H1 (cell line): ENCODE measurements around the gene SURF2.

ENCODE experiments used
- CTCF ChIP-seq, 3 experiments: IDR thresholded peaks; 1 replicate in 2 of 3; 2 replicates in 1 of 3; pipeline versions ENCODE4 v1.5.1 to v1.6.1; 2011; ENCODE audit warnings: low read length in 3 of 3, mild to moderate bottlenecking in 3 of 3, inconsistent platforms in 2 of 3, low read depth in 1 of 3, moderate library complexity in 1 of 3; ENCODE audit not compliant: insufficient read depth in 1 of 3; ENCODE audit errors: control extremely low read depth in 1 of 3
- RAD21 ChIP-seq, 2 experiments: IDR thresholded peaks in 1 of 2; conservative IDR thresholded peaks in 1 of 2; 2 replicates each; pipeline ENCODE4 v1.6.1; 2011; ENCODE audit warnings: low read depth in 2 of 2, low read length in 2 of 2, improper control_type of control experiment in 1 of 2, inconsistent platforms in 1 of 2, mild to moderate bottlenecking in 1 of 2, moderate library complexity in 1 of 2
- YY1 ChIP-seq: IDR thresholded peaks from 2 replicates; pipeline ENCODE4 v1.6.1; 2011; ENCODE audit warnings: low read depth, mild to moderate bottlenecking, low read length

- TF ChIP-seq CTCF (IDR thresholded peaks at IDR 0.05; ENCODE audit: control extremely low read depth in 1 of 3, insufficient read depth in 1 of 3, low read depth in 1 of 3, low read length in 3 of 3) (peak in 2 of 3 experiments; percentile 81 to 86; a peak in 3 of 4 replicates), YY1 (no peak), RAD21 (IDR thresholded peaks at IDR 0.05 in 1 of 2, conservative IDR thresholded peaks at IDR 0.05 in 1 of 2; ENCODE audit: low read depth in 2 of 2, low read length in 2 of 2) (peak; percentile 19 to 33; a peak in 3 of 4 replicates)
Observed at GRCh38 chr9:133342069-133342406, 14.3 kb upstream of the SURF2 start.
